GM23338 (cell line): ENCODE results near the gene THBS4.

Experiments
- CREB1 ChIP-seq: fragments of 250-450 bp; sonication (Bioruptor Pico); IDR thresholded peaks from 2 replicates; pipeline ENCODE4 v1.5.0; 2020; ENCODE audit warnings: low read depth, mild to moderate bottlenecking, moderate library complexity
- EZH2 ChIP-seq: fragments of 200-600 bp; sonication (generic); IDR thresholded peaks from one replicate; pipeline ENCODE4 v1.8.0; 2017; ENCODE audit warnings: antibody characterized with exemption, mild to moderate bottlenecking, low read depth; ENCODE audit not compliant: unreplicated experiment
- EZH2phosphoT487 ChIP-seq: fragments of 200-600 bp; sonication (generic); IDR thresholded peaks from one replicate; pipeline ENCODE4 v1.8.1; 2018; ENCODE audit warnings: antibody characterized with exemption; ENCODE audit not compliant: unreplicated experiment
- JUNB ChIP-seq: IDR thresholded peaks from one replicate; pipeline ENCODE4 v1.6.1; 2016; ENCODE audit warnings: antibody characterized with exemption; ENCODE audit not compliant: unreplicated experiment
- NANOG ChIP-seq: IDR thresholded peaks from 2 replicates; pipeline ENCODE4 v1.6.1; 2016; ENCODE audit warnings: antibody characterized with exemption, borderline replicate concordance
- POLR2AphosphoS5 ChIP-seq: IDR thresholded peaks from 2 replicates; pipeline ENCODE4 v1.6.1; 2016; ENCODE audit warnings: antibody characterized with exemption, low read depth
- REST ChIP-seq: IDR thresholded peaks from one replicate; pipeline ENCODE4 v1.6.1; 2018; ENCODE audit warnings: antibody characterized with exemption; ENCODE audit not compliant: unreplicated experiment
- STAT1 ChIP-seq: IDR thresholded peaks from one replicate; pipeline ENCODE4 v1.6.1; 2016; ENCODE audit warnings: antibody characterized with exemption; ENCODE audit not compliant: unreplicated experiment
- ZNF114 ChIP-seq: fragments of 250-450 bp; sonication (Bioruptor Pico); IDR thresholded peaks from 2 replicates; pipeline ENCODE4 v1.5.0; 2020; ENCODE audit warnings: mild to moderate bottlenecking, moderate library complexity
- ZNF331 ChIP-seq: fragments of 250-450 bp; sonication (Bioruptor Pico); IDR thresholded peaks from 2 replicates; pipeline ENCODE4 v1.5.0; 2020; ENCODE audit warnings: low read depth, mild to moderate bottlenecking, moderate library complexity
- TF ChIP-seq, protein P1 (sequence below), 2 experiments: fragments of 200-600 bp in 1 of 2; sonication (generic) in 1 of 2; conservative IDR thresholded peaks; 2 replicates each; pipeline versions ENCODE4 v1.5.1 to v1.6.1; 2016 to 2017; ENCODE audit warnings: antibody characterized with exemption in 2 of 2, low read depth in 2 of 2, mild to moderate bottlenecking in 2 of 2, moderate library complexity in 1 of 2
- TF ChIP-seq, protein P2 (sequence below): IDR thresholded peaks from 2 replicates; pipeline ENCODE4 v1.6.1; 2016; ENCODE audit warnings: antibody characterized with exemption
- TF ChIP-seq, protein P3 (sequence below): fragments of 250-450 bp; sonication (Bioruptor Pico); IDR thresholded peaks from 2 replicates; pipeline ENCODE4 v1.5.0; 2020; ENCODE audit warnings: mild to moderate bottlenecking, moderate library complexity

- TF ChIP-seq EZH2 = no peak
- TF ChIP-seq, protein P1, sequence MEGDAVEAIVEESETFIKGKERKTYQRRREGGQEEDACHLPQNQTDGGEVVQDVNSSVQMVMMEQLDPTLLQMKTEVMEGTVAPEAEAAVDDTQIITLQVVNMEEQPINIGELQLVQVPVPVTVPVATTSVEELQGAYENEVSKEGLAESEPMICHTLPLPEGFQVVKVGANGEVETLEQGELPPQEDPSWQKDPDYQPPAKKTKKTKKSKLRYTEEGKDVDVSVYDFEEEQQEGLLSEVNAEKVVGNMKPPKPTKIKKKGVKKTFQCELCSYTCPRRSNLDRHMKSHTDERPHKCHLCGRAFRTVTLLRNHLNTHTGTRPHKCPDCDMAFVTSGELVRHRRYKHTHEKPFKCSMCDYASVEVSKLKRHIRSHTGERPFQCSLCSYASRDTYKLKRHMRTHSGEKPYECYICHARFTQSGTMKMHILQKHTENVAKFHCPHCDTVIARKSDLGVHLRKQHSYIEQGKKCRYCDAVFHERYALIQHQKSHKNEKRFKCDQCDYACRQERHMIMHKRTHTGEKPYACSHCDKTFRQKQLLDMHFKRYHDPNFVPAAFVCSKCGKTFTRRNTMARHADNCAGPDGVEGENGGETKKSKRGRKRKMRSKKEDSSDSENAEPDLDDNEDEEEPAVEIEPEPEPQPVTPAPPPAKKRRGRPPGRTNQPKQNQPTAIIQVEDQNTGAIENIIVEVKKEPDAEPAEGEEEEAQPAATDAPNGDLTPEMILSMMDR (conservative IDR thresholded peaks at IDR 0.05; ENCODE audit: low read depth in 2 of 2) = no peak
- no peak for TF ChIP-seq ZNF114 (CRISPR knock-in tag)
- no peak for TF ChIP-seq POLR2AphosphoS5
- TF ChIP-seq CREB1 = no peak
- no peak for TF ChIP-seq REST
- TF ChIP-seq EZH2phosphoT487 = no peak
- TF ChIP-seq, protein P2, sequence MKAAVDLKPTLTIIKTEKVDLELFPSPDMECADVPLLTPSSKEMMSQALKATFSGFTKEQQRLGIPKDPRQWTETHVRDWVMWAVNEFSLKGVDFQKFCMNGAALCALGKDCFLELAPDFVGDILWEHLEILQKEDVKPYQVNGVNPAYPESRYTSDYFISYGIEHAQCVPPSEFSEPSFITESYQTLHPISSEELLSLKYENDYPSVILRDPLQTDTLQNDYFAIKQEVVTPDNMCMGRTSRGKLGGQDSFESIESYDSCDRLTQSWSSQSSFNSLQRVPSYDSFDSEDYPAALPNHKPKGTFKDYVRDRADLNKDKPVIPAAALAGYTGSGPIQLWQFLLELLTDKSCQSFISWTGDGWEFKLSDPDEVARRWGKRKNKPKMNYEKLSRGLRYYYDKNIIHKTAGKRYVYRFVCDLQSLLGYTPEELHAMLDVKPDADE = no peak
- no peak for TF ChIP-seq JUNB
- TF ChIP-seq NANOG = no peak
- TF ChIP-seq, protein P3, sequence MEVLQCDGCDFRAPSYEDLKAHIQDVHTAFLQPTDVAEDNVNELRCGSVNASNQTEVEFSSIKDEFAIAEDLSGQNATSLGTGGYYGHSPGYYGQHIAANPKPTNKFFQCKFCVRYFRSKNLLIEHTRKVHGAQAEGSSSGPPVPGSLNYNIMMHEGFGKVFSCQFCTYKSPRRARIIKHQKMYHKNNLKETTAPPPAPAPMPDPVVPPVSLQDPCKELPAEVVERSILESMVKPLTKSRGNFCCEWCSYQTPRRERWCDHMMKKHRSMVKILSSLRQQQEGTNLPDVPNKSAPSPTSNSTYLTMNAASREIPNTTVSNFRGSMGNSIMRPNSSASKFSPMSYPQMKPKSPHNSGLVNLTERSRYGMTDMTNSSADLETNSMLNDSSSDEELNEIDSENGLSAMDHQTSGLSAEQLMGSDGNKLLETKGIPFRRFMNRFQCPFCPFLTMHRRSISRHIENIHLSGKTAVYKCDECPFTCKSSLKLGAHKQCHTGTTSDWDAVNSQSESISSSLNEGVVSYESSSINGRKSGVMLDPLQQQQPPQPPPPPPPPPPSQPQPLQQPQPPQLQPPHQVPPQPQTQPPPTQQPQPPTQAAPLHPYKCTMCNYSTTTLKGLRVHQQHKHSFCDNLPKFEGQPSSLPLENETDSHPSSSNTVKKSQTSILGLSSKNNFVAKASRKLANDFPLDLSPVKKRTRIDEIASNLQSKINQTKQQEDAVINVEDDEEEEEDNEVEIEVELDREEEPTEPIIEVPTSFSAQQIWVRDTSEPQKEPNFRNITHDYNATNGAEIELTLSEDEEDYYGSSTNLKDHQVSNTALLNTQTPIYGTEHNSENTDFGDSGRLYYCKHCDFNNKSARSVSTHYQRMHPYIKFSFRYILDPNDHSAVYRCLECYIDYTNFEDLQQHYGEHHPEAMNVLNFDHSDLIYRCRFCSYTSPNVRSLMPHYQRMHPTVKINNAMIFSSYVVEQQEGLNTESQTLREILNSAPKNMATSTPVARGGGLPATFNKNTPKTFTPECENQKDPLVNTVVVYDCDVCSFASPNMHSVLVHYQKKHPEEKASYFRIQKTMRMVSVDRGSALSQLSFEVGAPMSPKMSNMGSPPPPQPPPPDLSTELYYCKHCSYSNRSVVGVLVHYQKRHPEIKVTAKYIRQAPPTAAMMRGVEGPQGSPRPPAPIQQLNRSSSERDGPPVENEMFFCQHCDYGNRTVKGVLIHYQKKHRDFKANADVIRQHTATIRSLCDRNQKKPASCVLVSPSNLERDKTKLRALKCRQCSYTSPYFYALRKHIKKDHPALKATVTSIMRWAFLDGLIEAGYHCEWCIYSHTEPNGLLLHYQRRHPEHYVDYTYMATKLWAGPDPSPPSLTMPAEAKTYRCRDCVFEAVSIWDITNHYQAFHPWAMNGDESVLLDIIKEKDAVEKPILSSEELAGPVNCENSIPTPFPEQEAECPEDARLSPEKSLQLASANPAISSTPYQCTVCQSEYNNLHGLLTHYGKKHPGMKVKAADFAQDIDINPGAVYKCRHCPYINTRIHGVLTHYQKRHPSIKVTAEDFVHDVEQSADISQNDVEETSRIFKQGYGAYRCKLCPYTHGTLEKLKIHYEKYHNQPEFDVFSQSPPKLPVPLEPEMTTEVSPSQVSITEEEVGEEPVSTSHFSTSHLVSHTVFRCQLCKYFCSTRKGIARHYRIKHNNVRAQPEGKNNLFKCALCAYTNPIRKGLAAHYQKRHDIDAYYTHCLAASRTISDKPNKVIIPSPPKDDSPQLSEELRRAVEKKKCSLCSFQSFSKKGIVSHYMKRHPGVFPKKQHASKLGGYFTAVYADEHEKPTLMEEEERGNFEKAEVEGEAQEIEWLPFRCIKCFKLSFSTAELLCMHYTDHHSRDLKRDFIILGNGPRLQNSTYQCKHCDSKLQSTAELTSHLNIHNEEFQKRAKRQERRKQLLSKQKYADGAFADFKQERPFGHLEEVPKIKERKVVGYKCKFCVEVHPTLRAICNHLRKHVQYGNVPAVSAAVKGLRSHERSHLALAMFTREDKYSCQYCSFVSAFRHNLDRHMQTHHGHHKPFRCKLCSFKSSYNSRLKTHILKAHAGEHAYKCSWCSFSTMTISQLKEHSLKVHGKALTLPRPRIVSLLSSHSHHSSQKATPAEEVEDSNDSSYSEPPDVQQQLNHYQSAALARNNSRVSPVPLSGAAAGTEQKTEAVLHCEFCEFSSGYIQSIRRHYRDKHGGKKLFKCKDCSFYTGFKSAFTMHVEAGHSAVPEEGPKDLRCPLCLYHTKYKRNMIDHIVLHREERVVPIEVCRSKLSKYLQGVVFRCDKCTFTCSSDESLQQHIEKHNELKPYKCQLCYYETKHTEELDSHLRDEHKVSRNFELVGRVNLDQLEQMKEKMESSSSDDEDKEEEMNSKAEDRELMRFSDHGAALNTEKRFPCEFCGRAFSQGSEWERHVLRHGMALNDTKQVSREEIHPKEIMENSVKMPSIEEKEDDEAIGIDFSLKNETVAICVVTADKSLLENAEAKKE = no peak
- no peak for TF ChIP-seq ZNF331 (CRISPR knock-in tag)
- TF ChIP-seq STAT1 = no peak
These were observed 25.8 kb downstream of the THBS4 start for GRCh38 chr5:80060966-80061365.
